ENCODE data around the gene ID3.
A peak's percentile ranks its signal among the peaks of the same experiment; 100 is the strongest.

ID3 gene

GRCh38 chr1:23565776-23566175 is 6.5 kb upstream of the ID3 start:
- no peak for DNase-seq (ENCODE audit: low read depth)

- no peak for DNase-seq (ENCODE audit: low read depth)
Observed at GRCh38 chr1:23564529-23565122, 5.3 kb upstream of the ID3 start.

GRCh38 chr1:23563755-23564374 is 4.6 kb upstream of the ID3 start:
- DNase-seq (ENCODE audit: low read depth), result no peak

- DNase-seq (ENCODE audit: low read depth), result no peak
Observed at GRCh38 chr1:23563003-23563402, 3.7 kb upstream of the ID3 start.

GRCh38 chr1:23562137-23562876 is 3.0 kb upstream of the ID3 start:
- peak; percentile 38 for DNase-seq (ENCODE audit: low read depth)

- no peak for DNase-seq (ENCODE audit: low read depth)
Observed at GRCh38 chr1:23561813-23562100, 2.5 kb upstream of the ID3 start.

GRCh38 chr1:23561076-23561812 is 1.9 kb upstream of the ID3 start:
- no peak for DNase-seq (ENCODE audit: low read depth)

GRCh38 chr1:23559985-23560741 is 862 bp upstream of the ID3 start:
- DNase-seq (ENCODE audit: low read depth), result no peak

- DNase-seq (ENCODE audit: low read depth), result no peak
Observed at GRCh38 chr1:23558872-23559135, 497 bp downstream of the ID3 start.

- peak; percentile 55 for DNase-seq (ENCODE audit: low read depth)
Observed at GRCh38 chr1:23558140-23558871, 995 bp downstream of the ID3 start.

GRCh38 chr1:23557471-23558124 is 1.7 kb downstream of the ID3 start:
- no peak for DNase-seq (ENCODE audit: low read depth)

GRCh38 chr1:23556635-23557470 is 2.4 kb downstream of the ID3 start:
- no peak for DNase-seq (ENCODE audit: low read depth)

- no peak for DNase-seq (ENCODE audit: low read depth)
Observed at GRCh38 chr1:23555986-23556634, 3.2 kb downstream of the ID3 start.

GRCh38 chr1:23555270-23555985 is 3.9 kb downstream of the ID3 start:
- no peak for DNase-seq (ENCODE audit: low read depth)

GRCh38 chr1:23554481-23555269 is 4.6 kb downstream of the ID3 start:
- peak; percentile 56 for DNase-seq (ENCODE audit: low read depth)

GRCh38 chr1:23554127-23554480 is 5.2 kb downstream of the ID3 start:
- no peak for DNase-seq (ENCODE audit: low read depth)

GRCh38 chr1:23553231-23554126 is 5.8 kb downstream of the ID3 start:
- no peak for DNase-seq (ENCODE audit: low read depth)

Data from CMK (cell line).